B cell (primary cell): ENCODE measurements around the gene STAP2. TPM values are rescaled to one million over a fixed set of nuclear protein-coding genes. Genes with fewer than 3 reads are reported as not detected.
A peak's percentile ranks its signal among the peaks of the same experiment; 100 is the strongest.

Source experiments
- ATAC-seq: fragments of 200-7000 bp; cut with Tn5 transposase; one replicate; pipeline ENCODE4 v1.10.0; 2021; ENCODE audit warnings: low read depth, mild to moderate bottlenecking, moderate number of reproducible peaks, moderate library complexity
- CTCF ChIA-PET: fragments of 350-600 bp; sonication (Branson Sonifier 250); formaldehyde crosslinking; loops from one replicate; lab custom pipeline; 2021; ENCODE audit warnings: antibody characterized with exemption, inconsistent platforms; lab: Charles Lee
- POLR2A ChIA-PET: fragments of 350-600 bp; sonication (Branson Sonifier 250); formaldehyde crosslinking; loops from one replicate; lab custom pipeline; 2021; ENCODE audit warnings: antibody characterized with exemption; lab: Charles Lee
- DNase-seq: peaks from one replicate; pipeline ENCODE4 v3.0.0; 2013
- H2AFZ ChIP-seq: 2 replicates; pipeline ENCODE4 v1.6.1; 2012; ENCODE audit warnings: mild to moderate bottlenecking, low read depth, low read length; ENCODE audit not compliant: insufficient read depth, poor library complexity, severe bottlenecking
- H3K27ac ChIP-seq, 2 donors: 1 replicate in 1 of 2; 2 replicates in 1 of 2; pipeline ENCODE4 v1.5.1; 2012 to 2013; ENCODE audit warnings: low read length in 2 of 2, mild to moderate bottlenecking in 2 of 2, moderate library complexity in 1 of 2
- H3K27me3 ChIP-seq, 4 experiments: fragments of 200-600 bp in 1 of 4; sonication (generic) in 1 of 4; replicated peaks in 1 of 4; 1 replicate in 2 of 4; 2 replicates in 2 of 4; pipeline versions ENCODE4 v1.6.1 to v1.7.0; 2013 to 2016; ENCODE audit warnings: low read length in 3 of 4, mild to moderate bottlenecking in 2 of 4, mixed read lengths in 1 of 4, moderate library complexity in 1 of 4; ENCODE audit not compliant: insufficient read depth in 4 of 4, control insufficient read depth in 3 of 4; ENCODE audit errors: control extremely low read depth in 1 of 4
- H3K36me3 ChIP-seq, 2 experiments: replicated peaks in 1 of 2; 1 replicate in 1 of 2; 2 replicates in 1 of 2; pipeline versions ENCODE4 v1.6.1 to v1.7.1; 2013; ENCODE audit warnings: low read length in 1 of 2; ENCODE audit not compliant: insufficient read depth in 2 of 2, control insufficient read depth in 1 of 2; ENCODE audit errors: control extremely low read depth in 1 of 2, extremely low read depth in 1 of 2
- H3K4me1 ChIP-seq, 2 donors: fragments of 200-600 bp in 1 of 2; sonication (generic) in 1 of 2; 1 replicate in 1 of 2; 2 replicates in 1 of 2; pipeline versions ENCODE4 v1.5.1 to v1.6.1; 2013 to 2017; ENCODE audit warnings: low read length in 2 of 2; ENCODE audit not compliant: control insufficient read depth in 2 of 2, insufficient read depth in 2 of 2
- H3K4me2 ChIP-seq: replicated peaks from 2 replicates; pipeline ENCODE3; 2012; ENCODE audit warnings: mild to moderate bottlenecking, low read depth, low read length; ENCODE audit not compliant: poor library complexity, severe bottlenecking
- H3K4me3 ChIP-seq, 5 experiments: fragments of 200-600 bp in 1 of 5; sonication (generic) in 1 of 5; 1 replicate in 3 of 5; 2 replicates in 2 of 5; pipeline versions ENCODE4 v1.5.1 to v1.7.0; 2011 to 2016; ENCODE audit warnings: low read length in 4 of 5, mild to moderate bottlenecking in 4 of 5, low read depth in 2 of 5, control low read depth in 1 of 5, moderate library complexity in 1 of 5; ENCODE audit not compliant: insufficient read depth in 1 of 5; ENCODE audit errors: control extremely low read depth in 1 of 5, extremely low read depth in 1 of 5
- H3K79me2 ChIP-seq: fragments of 200-600 bp; sonication (generic); one replicate; pipeline ENCODE4 v1.6.0; 2016; ENCODE audit warnings: low read length; ENCODE audit not compliant: control insufficient read depth, insufficient read depth
- H3K9ac ChIP-seq: fragments of 200-600 bp; sonication (generic); 2 replicates; pipeline ENCODE4 v1.6.1; 2017; ENCODE audit warnings: mild to moderate bottlenecking, low read length, moderate library complexity
- H3K9me3 ChIP-seq, 3 donors: one replicate each; pipeline versions ENCODE4 v1.6.1 to v1.7.1; 2013; ENCODE audit warnings: low read length in 2 of 3; ENCODE audit not compliant: control insufficient read depth in 2 of 3, insufficient read depth in 1 of 3; ENCODE audit errors: control extremely low read depth in 1 of 3
- H4K20me1 ChIP-seq: 2 replicates; pipeline ENCODE4 v1.6.0; 2012; ENCODE audit warnings: mild to moderate bottlenecking, low read length; ENCODE audit not compliant: insufficient read depth, control insufficient read depth, poor library complexity, severe bottlenecking
- H3K27ac Mint-ChIP-seq: one replicate; pipeline ENCODE4 v1.8.0; 2021; ENCODE audit warnings: mixed read lengths
- H3K27me3 Mint-ChIP-seq: one replicate; pipeline ENCODE4 v1.8.0; 2021; ENCODE audit warnings: mixed read lengths
- H3K4me1 Mint-ChIP-seq: one replicate; pipeline ENCODE4 v1.8.0; 2021; ENCODE audit warnings: mixed read lengths
- H3K4me3 Mint-ChIP-seq: one replicate; pipeline ENCODE4 v1.8.0; 2021; ENCODE audit warnings: mixed read lengths
- H3K9me3 Mint-ChIP-seq: one replicate; pipeline ENCODE4 v1.8.0; 2022; ENCODE audit warnings: mixed read lengths; ENCODE audit not compliant: insufficient read depth
- CTCF ChIP-seq: fragments of 200-600 bp; IDR thresholded peaks from one replicate; pipeline ENCODE4 v1.8.0; 2022; ENCODE audit warnings: antibody characterized with exemption, mild to moderate bottlenecking
- EZH2 ChIP-seq: IDR thresholded peaks from 2 replicates; pipeline ENCODE4 v1.6.1; 2012; ENCODE audit warnings: borderline replicate concordance, low read depth, mild to moderate bottlenecking, moderate library complexity, low read length; ENCODE audit not compliant: insufficient read depth, poor library complexity, severe bottlenecking
- WGBS: methylation state at CpG from one replicate; pipeline ENCODE4 v1.1.5; 2013; ENCODE audit warnings: missing lambda C conversion rate; ENCODE audit not compliant: insufficient coverage; 5-methylcytosine and 5-hydroxymethylcytosine counted together
- intact Hi-C: fragments of 100-400 bp; cut with micrococcal nuclease; formaldehyde crosslinking; loops from one replicate; pipeline ENCODE4 v1.10.0; 2022
- polyA plus RNA-seq: library from polyadenylated mRNA; depleted of rRNA; stranded (reverse); fragments of >200 nt; gene quantifications from 2 replicates; pipeline ENCODE4 v1.2.3, GENCODE V29; 2012
- total RNA-seq, 2 donors: library from RNA; stranded (reverse); fragments of 120-200 nt in 1 of 2; gene quantifications; 1 replicate in 1 of 2; 2 replicates in 1 of 2; pipeline versions ENCODE4 v1.2.3 to v1.2.4, GENCODE V29; 2013 to 2022

The STAP2 gene
- total and polyA plus RNA-seq, 2 donors (not counting 1 experiment from before 2014, with no cell fraction given): 0.27 to 0.72 TPM

GRCh38 chr19:4279530-4280422, 58.9 kb downstream of the STAP2 start:
- H4K20me1 ChIP-seq: no peaks in the 10 kb centered on the region
- Mint-ChIP-seq H3K27me3 (peaks cover 10% of the 10 kb centered on the region), H3K4me3 (no peak overlapping the region), H3K27ac (no peak overlapping the region), H3K4me1 (peaks cover 4% of the 10 kb centered on the region), H3K9me3 (no peaks in the 10 kb centered on the region)
- DNase-seq: no peak
- no peak overlapping the region for H2AFZ ChIP-seq
- no peaks in the 10 kb centered on the region for H3K36me3 ChIP-seq
- peaks cover 0 to 27% (median 4%) of the 10 kb centered on the region in 4 experiments for H3K27me3 ChIP-seq
- 7% methylated on average over 71 of the region's 71 CpGs for WGBS
- intact Hi-C loops: no loop called here
- no peak for ATAC-seq
- peaks cover 0 to 4% (median 0%) of the 10 kb centered on the region in 3 donors for H3K9me3 ChIP-seq
- H3K4me2 ChIP-seq: peak overlapping the region; percentile 38
- H3K27ac ChIP-seq: no peak overlapping the region
- TF ChIP-seq CTCF: no peak
- no peak for TF ChIP-seq EZH2
- no peak overlapping the region for H3K9ac ChIP-seq
- peaks cover 4 to 8% of the 10 kb centered on the region in 2 donors for H3K4me1 ChIP-seq
- no peaks in the 10 kb centered on the region for H3K79me2 ChIP-seq
- CTCF ChIA-PET: no interaction called here
- H3K4me3 ChIP-seq: no peak overlapping the region
- POLR2A ChIA-PET: no interaction called here

GRCh38 chr19:4279267-4279529, 59.4 kb downstream of the STAP2 start:
- Histone ChIP-seq H3K9ac (no peak overlapping the region), H3K4me1 (peaks cover 4 to 8% of the 10 kb centered on the region in 2 donors), H3K4me3 (no peak overlapping the region), H3K79me2 (no peaks in the 10 kb centered on the region), H4K20me1 (no peaks in the 10 kb centered on the region), H2AFZ (no peak overlapping the region), H3K27me3 (peaks cover 0 to 21% (median 4%) of the 10 kb centered on the region in 4 experiments), H3K4me2 (peak overlapping the region; percentile 38), H3K36me3 (no peaks in the 10 kb centered on the region), H3K27ac (no peak overlapping the region), H3K9me3 (no peaks in the 10 kb centered on the region)
- TF ChIP-seq EZH2 (no peak), CTCF (no peak)
- ATAC-seq: no peak
- WGBS: 1% methylated on average over 16 of the region's 30 CpGs
- no peaks in the 10 kb centered on the region for H3K9me3 Mint-ChIP-seq
- DNase-seq: no peak
- no peak overlapping the region for H3K27ac Mint-ChIP-seq
- POLR2A ChIA-PET: no interaction called here
- H3K27me3 Mint-ChIP-seq: peaks cover 10% of the 10 kb centered on the region
- intact Hi-C loops: no loop called here
- H3K4me1 Mint-ChIP-seq: peaks cover 4% of the 10 kb centered on the region
- no peak overlapping the region for H3K4me3 Mint-ChIP-seq
- CTCF ChIA-PET: no interaction called here
